Measurements from ENCODE around the gene KDM8.

DNA sequence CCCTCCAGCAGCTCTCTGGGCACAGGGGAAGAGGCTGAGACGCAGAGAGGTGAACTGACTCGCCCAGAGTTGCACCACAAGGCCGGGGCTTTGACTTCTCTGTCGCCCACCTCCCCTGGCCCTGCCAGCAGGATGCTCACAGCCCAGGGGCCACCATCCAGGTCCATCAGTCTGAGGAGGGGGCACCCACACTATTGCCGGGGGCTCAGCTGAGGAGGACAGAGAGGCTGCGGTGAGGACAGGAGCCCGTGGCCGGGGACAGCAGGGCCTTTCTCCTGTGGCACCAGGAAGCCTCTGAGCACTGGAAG lies 32.6 kb downstream of the KDM8 start:
- TF ChIP-seq POLR2A (IDR thresholded peaks at IDR 0.05; ENCODE audit: low read length) (no peak), GATA1 (IDR thresholded peaks at IDR 0.05; ENCODE audit: low read depth, low read length) (no peak)

All from erythroblast (primary cell).